Measurements from ENCODE around the gene GLI3. TPM values are rescaled to one million over a fixed set of nuclear protein-coding genes. Genes with fewer than 3 reads are reported as not detected.

The GLI3 gene
- total RNA-seq, 1 donor from 2014 or later: 57.0 TPM

DNA sequence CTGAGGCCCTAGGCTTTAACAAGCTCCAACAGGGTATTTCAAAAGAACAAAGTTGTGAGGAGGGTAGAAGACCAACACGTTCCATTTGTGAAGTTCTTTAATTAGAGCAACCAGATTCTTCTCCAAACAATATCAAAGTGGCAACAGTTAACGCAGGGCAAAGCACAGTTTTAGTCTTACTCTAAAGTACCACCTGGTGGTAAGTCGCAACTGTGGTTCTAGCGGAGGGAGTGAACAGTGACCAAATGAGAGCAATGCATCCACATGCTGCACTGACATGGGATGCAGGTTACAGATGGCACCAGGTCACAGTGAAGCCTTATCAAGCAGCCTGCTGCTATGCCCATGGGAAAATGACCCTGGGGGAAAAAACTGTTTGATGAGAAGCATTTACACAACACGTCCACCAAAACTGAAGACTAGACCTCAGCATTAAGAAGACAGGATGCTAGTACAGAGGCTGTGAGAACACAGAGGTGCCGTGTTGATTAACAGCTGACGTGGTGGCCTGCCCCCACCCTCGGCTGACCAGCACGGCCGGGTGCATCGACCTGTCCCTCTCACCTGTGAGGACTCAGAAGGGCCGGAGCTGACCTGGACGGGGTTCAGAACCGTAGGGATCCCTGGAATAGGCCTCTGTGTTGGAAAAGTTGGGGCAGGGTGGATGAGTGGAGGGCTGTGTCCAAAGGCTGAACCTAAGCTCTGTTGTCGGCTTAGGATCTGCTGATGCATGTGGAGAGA lies 211.2 kb downstream of the GLI3 start:
- no peak for TF ChIP-seq CTCF (IDR thresholded peaks at IDR 0.05)
- Mint-ChIP-seq H3K4me3 (ENCODE audit: unreplicated experiment) (no peak overlapping the region), H3K27me3 (ENCODE audit: unreplicated experiment) (no peaks in the 10 kb centered on the region), H3K9me3 (ENCODE audit: unreplicated experiment) (no peaks in the 10 kb centered on the region), H3K4me1 (ENCODE audit: unreplicated experiment) (peaks cover 21% of the 10 kb centered on the region), H3K27ac (ENCODE audit: unreplicated experiment) (no peak overlapping the region), H3K36me3 (ENCODE audit: unreplicated experiment) (peaks cover 69% of the 10 kb centered on the region)
- DNase-seq (ENCODE audit: extremely low spot score, unreplicated experiment): no peak

DNA sequence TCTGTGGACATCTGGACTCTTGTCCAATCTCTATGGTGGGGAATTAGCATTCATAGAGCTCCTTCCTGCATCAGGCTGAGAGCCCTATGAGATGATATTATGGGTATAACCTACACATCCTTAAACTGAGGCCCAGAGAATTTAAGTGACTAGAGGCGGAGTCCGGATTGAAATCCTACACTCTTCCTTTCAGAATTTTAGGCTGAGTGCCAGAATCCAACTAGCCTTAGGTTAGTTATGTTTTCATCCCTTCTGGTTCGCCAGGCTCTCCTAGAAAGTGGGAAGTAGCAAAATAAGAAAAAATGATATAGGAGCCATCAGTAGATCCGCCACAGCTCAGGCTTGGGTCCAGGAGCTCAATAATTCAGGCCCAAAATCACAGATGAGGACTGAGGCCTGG lies 212.5 kb downstream of the GLI3 start:
- TF ChIP-seq CTCF (IDR thresholded peaks at IDR 0.05): no peak
- Mint-ChIP-seq H3K9me3 (ENCODE audit: unreplicated experiment) (no peaks in the 10 kb centered on the region), H3K4me1 (ENCODE audit: unreplicated experiment) (peaks cover 24% of the 10 kb centered on the region), H3K36me3 (ENCODE audit: unreplicated experiment) (peaks cover 68% of the 10 kb centered on the region), H3K27me3 (ENCODE audit: unreplicated experiment) (no peaks in the 10 kb centered on the region), H3K4me3 (ENCODE audit: unreplicated experiment) (no peak overlapping the region), H3K27ac (ENCODE audit: unreplicated experiment) (no peak overlapping the region)
- DNase-seq (ENCODE audit: extremely low spot score, unreplicated experiment): no peak

GRCh38 chr7:42023262-42023661 lies 213.7 kb downstream of the GLI3 start:
- H3K27ac Mint-ChIP-seq (ENCODE audit: unreplicated experiment): no peak overlapping the region
- H3K36me3 Mint-ChIP-seq (ENCODE audit: unreplicated experiment): peaks cover 72% of the 10 kb centered on the region
- peaks cover 24% of the 10 kb centered on the region for H3K4me1 Mint-ChIP-seq (ENCODE audit: unreplicated experiment)
- H3K9me3 Mint-ChIP-seq (ENCODE audit: unreplicated experiment): no peaks in the 10 kb centered on the region
- TF ChIP-seq CTCF (IDR thresholded peaks at IDR 0.05): no peak
- H3K4me3 Mint-ChIP-seq (ENCODE audit: unreplicated experiment): no peak overlapping the region
- H3K27me3 Mint-ChIP-seq (ENCODE audit: unreplicated experiment): no peaks in the 10 kb centered on the region
- no peak for DNase-seq (ENCODE audit: extremely low spot score, unreplicated experiment)

DNA sequence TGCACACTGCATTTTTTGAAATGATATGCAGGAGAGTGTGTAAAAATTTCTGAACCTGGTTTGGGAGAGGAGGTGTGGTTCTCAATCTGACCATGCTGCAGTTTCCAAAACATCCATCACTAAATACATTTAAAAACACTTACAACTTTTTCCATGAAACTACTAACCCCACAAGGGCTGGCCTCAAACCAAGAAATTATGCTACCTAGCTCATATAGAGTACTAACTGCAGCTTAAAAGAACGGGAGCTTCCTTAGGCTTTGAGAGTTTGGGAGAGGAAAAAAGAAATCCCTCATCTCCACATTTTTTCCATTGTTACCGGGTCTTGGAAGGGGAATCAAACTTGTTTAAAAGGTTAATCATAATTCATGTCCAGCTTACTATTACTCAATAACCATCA lies 214.2 kb downstream of the GLI3 start:
- Mint-ChIP-seq H3K4me1 (ENCODE audit: unreplicated experiment) (peaks cover 24% of the 10 kb centered on the region), H3K27ac (ENCODE audit: unreplicated experiment) (no peak overlapping the region), H3K4me3 (ENCODE audit: unreplicated experiment) (no peak overlapping the region)

More for the DNA sequence above, 214.2 kb downstream of the GLI3 start:
- H3K36me3 Mint-ChIP-seq (ENCODE audit: unreplicated experiment): peaks cover 74% of the 10 kb centered on the region
- DNase-seq (ENCODE audit: extremely low spot score, unreplicated experiment): no peak
- no peaks in the 10 kb centered on the region for H3K27me3 Mint-ChIP-seq (ENCODE audit: unreplicated experiment)
- no peaks in the 10 kb centered on the region for H3K9me3 Mint-ChIP-seq (ENCODE audit: unreplicated experiment)
- TF ChIP-seq CTCF (IDR thresholded peaks at IDR 0.05): no peak
